K562 (cell line): ENCODE results near the gene INTS6.

Experiments
- CEBPB ChIP-seq: fragments of 450-650 bp; IDR thresholded peaks from 2 replicates; pipeline ENCODE4 v1.6.1; 2016; ENCODE audit warnings: missing genetic modification characterization, missing compliant biosample characterization
- CREM ChIP-seq: IDR thresholded peaks from 2 replicates; pipeline ENCODE4 v1.6.1; 2014; ENCODE audit warnings: antibody characterized with exemption, low read depth
- CTCF ChIP-seq, 3 experiments: IDR thresholded peaks in 2 of 3; conservative IDR thresholded peaks in 1 of 3; 2 replicates each; pipeline ENCODE4 v1.5.1; 2011 to 2012; ENCODE audit warnings: low read length in 3 of 3, mild to moderate bottlenecking in 3 of 3, control low read depth in 2 of 3, improper control_type of control experiment in 1 of 3, inconsistent platforms in 1 of 3, low read depth in 1 of 3, mixed read lengths in 1 of 3, moderate library complexity in 1 of 3; ENCODE audit not compliant: insufficient read depth in 2 of 3
- MAZ ChIP-seq, 2 experiments: fragments of 450-650 bp in 1 of 2; sonication (generic) in 1 of 2; formaldehyde crosslinking; IDR thresholded peaks in 1 of 2; conservative IDR thresholded peaks in 1 of 2; 2 replicates each; pipeline versions ENCODE4 v1.4.0 to v1.5.0; 2020; ENCODE audit warnings: mild to moderate bottlenecking in 1 of 2, missing genetic modification reagents in 1 of 2
- POLR2H ChIP-seq: IDR thresholded peaks from 2 replicates; pipeline ENCODE4 v1.6.1; 2016; ENCODE audit warnings: missing genetic modification characterization, low read depth, mild to moderate bottlenecking, control low read depth, missing compliant biosample characterization, moderate library complexity
- ZNF707 ChIP-seq: fragments of 250-450 bp; sonication (Bioruptor Pico); conservative IDR thresholded peaks from 2 replicates; pipeline ENCODE4 v1.8.0; 2022; ENCODE audit warnings: inconsistent platforms, mild to moderate bottlenecking, moderate library complexity

- TF ChIP-seq CTCF (IDR thresholded peaks at IDR 0.05 in 2 of 3, conservative IDR thresholded peaks at IDR 0.05 in 1 of 3; ENCODE audit: insufficient read depth in 2 of 3, low read depth in 1 of 3, low read length in 3 of 3) (no peak), POLR2H (tag) (no peak), MAZ (CRISPR knock-in tag; conservative IDR thresholded peaks at IDR 0.05 in 1 of 2, IDR thresholded peaks at IDR 0.05 in 1 of 2) (no peak), ZNF707 (CRISPR knock-in tag) (no peak), CEBPB (no peak), CREM (no peak)
These were observed 128.0 kb downstream of the INTS6 start for GRCh38 chr13:51324714-51325420.
